Amniotic stem cell (primary cell): ENCODE data around the gene SH3BP2.

Experiments used
- DNase-seq: peaks from one replicate; lab custom pipeline; 2025; lab: John Stamatoyannopoulos, UW

SH3BP2 gene

GRCh38 chr4:2878346-2878745 is 85.5 kb downstream of the SH3BP2 start:
- DNase-seq: no peak

GRCh38 chr4:2879026-2879425 is 86.1 kb downstream of the SH3BP2 start:
- no peak for DNase-seq

GRCh38 chr4:2881431-2881830 is 88.5 kb downstream of the SH3BP2 start:
- DNase-seq: no peak

DNA sequence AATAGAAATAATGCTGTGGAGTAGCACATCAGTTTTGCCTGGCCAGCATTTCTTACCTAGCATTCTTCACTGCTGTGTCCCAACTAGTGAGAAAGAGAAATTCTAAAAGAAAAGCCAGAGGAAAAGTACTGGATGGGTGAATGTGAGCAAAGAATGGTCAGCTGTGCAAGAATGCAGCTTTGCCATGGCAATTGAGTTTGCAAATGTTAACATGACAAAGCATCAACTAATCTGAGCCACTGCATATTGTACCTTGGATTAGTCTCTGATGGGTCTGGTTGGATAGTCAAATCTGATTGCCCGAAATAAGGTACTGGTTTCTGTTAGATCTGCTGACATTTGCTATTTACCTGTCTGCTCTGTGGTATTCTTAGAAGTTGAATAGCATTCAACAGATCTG is 89.5 kb downstream of the SH3BP2 start:
- no peak for DNase-seq

DNA sequence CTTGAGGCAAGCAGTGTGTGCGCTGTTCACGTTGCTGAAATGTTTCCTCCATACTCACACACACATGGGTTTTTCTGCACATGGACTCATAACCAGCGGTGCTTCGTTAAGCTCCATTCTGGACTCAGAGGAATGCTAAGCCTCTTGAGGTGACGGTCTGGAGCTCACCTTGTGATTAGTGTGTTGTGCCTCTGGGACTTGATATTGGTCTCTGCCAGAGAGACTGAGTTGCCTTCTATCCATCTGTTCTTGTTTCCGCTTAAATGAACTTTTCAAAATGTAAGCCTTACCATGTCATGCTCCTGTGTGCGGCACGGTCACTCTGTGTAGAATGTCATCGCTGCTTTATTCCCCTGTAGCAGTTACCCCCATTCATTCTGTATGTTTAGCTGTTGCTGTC is 93.3 kb downstream of the SH3BP2 start:
- DNase-seq: no peak

GRCh38 chr4:2886622-2887021 is 93.7 kb downstream of the SH3BP2 start:
- DNase-seq: no peak

GRCh38 chr4:2887343-2887742 is 94.5 kb downstream of the SH3BP2 start:
- DNase-seq: no peak

DNA sequence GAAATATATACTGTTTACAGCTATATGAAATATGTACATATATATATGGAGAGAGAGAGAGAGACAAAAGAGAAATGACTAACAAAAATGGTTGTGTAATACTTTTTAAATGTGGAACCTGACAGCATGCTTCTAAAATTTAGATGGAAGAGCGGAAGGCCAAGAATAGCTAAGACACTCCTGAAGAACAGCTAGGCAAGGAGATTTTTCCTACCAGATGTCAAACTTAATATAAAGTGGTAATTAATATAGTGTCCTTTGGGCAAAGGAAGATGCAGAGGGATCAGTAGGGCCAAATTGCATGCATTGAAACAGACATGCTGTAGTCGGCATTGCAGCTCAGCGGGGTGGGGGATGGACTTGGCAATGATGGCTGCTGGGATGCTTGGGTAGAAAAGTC is 96.0 kb downstream of the SH3BP2 start:
- DNase-seq: no peak
